NCI-H1417 treated with DMSO at 0.1 percent for 48 hours (cell line): ENCODE results near the gene GAS5.
"Not testable (repeated sequence)": the region's sequence is repeated elsewhere in the genome, so short reads cannot be mapped to it uniquely, and the experiment has no call there.

Source experiments
- DNase-seq: peaks from one replicate; lab custom pipeline; 2025; lab: John Stamatoyannopoulos, UW

The GAS5 gene

GRCh38 chr1:173867753-173868265, at the start of gene GAS5:
TSS of gene GAS5 (minus strand) at chr1:173867989.
- DNase-seq, result peak; percentile 98

- DNase-seq, result no peak
Measured at GRCh38 chr1:173917149-173917548, 49.4 kb upstream of the GAS5 start, which contains the start of gene SERPINC1. TSS of gene SERPINC1 (minus strand) at chr1:173917327. CDS start at chr1:173917259, 68 bp downstream.

GRCh38 chr1:173916667-173917066, 48.9 kb upstream of the GAS5 start:
- DNase-seq, result no peak

GRCh38 chr1:173915596-173915995, 47.8 kb upstream of the GAS5 start:
- DNase-seq, result no peak

GRCh38 chr1:173914366-173914871, 46.6 kb upstream of the GAS5 start:
- no peak for DNase-seq

- DNase-seq, result no peak
Measured at GRCh38 chr1:173913111-173913510, 45.3 kb upstream of the GAS5 start.

GRCh38 chr1:173903827-173904531, 36.2 kb upstream of the GAS5 start:
- no peak for DNase-seq

GRCh38 chr1:173900992-173901391, 33.2 kb upstream of the GAS5 start:
- DNase-seq, result no peak

GRCh38 chr1:173900427-173900826, 32.6 kb upstream of the GAS5 start:
- DNase-seq, result no peak

- no peak for DNase-seq
Measured at GRCh38 chr1:173894189-173894588, 26.4 kb upstream of the GAS5 start.

GRCh38 chr1:173893611-173894010, 25.8 kb upstream of the GAS5 start:
- DNase-seq, result no peak

GRCh38 chr1:173889885-173890284, 22.1 kb upstream of the GAS5 start:
- no peak for DNase-seq

GRCh38 chr1:173888749-173889148, 21.0 kb upstream of the GAS5 start:
- DNase-seq, result no peak

- DNase-seq, result no peak
Measured at GRCh38 chr1:173887627-173888026, 19.8 kb upstream of the GAS5 start.

GRCh38 chr1:173886746-173887611, 19.2 kb upstream of the GAS5 start:
- no peak for DNase-seq

- DNase-seq, result no peak
Measured at GRCh38 chr1:173884701-173885100, 16.9 kb upstream of the GAS5 start.

GRCh38 chr1:173881117-173881516, 13.3 kb upstream of the GAS5 start:
- not testable (repeated sequence) for DNase-seq

GRCh38 chr1:173878251-173878650, 10.5 kb upstream of the GAS5 start:
- no peak for DNase-seq

- no peak for DNase-seq
Measured at GRCh38 chr1:173876732-173877131, 8.9 kb upstream of the GAS5 start.

- no peak for DNase-seq
Measured at GRCh38 chr1:173871500-173871899, 3.7 kb upstream of the GAS5 start.

- DNase-seq, result no peak
Measured at GRCh38 chr1:173871091-173871490, 3.3 kb upstream of the GAS5 start.

GRCh38 chr1:173870252-173871075, 2.7 kb upstream of the GAS5 start:
- no peak for DNase-seq
